DND-41 (cell line): Measurements from ENCODE around the gene PAEP.

Experiments used
- EZH2 ChIP-seq: IDR thresholded peaks from 3 replicates; pipeline ENCODE4 v1.6.1; 2012; ENCODE audit warnings: borderline replicate concordance, low read depth, mild to moderate bottlenecking, moderate library complexity, low read length, inconsistent platforms; ENCODE audit not compliant: severe bottlenecking
- TF ChIP-seq, protein P1 (sequence below): IDR thresholded peaks from 2 replicates; pipeline ENCODE4 v1.5.1; 2012; ENCODE audit warnings: borderline replicate concordance, low read length, moderate library complexity, mild to moderate bottlenecking; ENCODE audit not compliant: poor library complexity, severe bottlenecking; ENCODE audit errors: extremely low read depth

DNA sequence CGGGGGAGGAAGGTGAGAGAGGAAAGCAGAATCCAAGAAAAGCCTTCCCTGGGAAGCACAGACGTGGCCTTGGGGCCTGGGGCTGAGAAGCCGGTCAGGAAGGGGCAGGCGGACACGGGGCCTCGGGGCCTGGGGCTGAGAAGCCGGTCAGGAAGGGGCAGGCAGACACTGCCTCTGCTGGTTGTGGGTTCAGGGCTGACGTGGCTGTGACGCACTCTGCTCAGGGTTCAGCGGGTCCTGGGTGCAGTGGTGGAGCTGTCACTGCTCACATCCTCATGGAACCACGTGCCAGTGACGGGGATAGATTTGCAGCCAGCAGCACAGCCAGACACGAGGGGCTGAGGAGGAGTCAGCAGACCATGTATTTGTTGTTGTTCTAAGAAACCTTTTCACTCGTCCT is 12.8 kb downstream of the PAEP start:
- TF ChIP-seq, protein P1, sequence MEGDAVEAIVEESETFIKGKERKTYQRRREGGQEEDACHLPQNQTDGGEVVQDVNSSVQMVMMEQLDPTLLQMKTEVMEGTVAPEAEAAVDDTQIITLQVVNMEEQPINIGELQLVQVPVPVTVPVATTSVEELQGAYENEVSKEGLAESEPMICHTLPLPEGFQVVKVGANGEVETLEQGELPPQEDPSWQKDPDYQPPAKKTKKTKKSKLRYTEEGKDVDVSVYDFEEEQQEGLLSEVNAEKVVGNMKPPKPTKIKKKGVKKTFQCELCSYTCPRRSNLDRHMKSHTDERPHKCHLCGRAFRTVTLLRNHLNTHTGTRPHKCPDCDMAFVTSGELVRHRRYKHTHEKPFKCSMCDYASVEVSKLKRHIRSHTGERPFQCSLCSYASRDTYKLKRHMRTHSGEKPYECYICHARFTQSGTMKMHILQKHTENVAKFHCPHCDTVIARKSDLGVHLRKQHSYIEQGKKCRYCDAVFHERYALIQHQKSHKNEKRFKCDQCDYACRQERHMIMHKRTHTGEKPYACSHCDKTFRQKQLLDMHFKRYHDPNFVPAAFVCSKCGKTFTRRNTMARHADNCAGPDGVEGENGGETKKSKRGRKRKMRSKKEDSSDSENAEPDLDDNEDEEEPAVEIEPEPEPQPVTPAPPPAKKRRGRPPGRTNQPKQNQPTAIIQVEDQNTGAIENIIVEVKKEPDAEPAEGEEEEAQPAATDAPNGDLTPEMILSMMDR, result no peak
- no peak for TF ChIP-seq EZH2
